Femur (tissue), 1 donor: ENCODE data around the gene FAM78A.
"Not testable (repeated sequence)": the region's sequence is repeated elsewhere in the genome, so short reads cannot be mapped to it uniquely, and the experiment has no call there.

Experiments
- DNase-seq: peaks from one replicate; pipeline ENCODE4 v3.0.0-alpha.2; 2017

Gene FAM78A

DNA sequence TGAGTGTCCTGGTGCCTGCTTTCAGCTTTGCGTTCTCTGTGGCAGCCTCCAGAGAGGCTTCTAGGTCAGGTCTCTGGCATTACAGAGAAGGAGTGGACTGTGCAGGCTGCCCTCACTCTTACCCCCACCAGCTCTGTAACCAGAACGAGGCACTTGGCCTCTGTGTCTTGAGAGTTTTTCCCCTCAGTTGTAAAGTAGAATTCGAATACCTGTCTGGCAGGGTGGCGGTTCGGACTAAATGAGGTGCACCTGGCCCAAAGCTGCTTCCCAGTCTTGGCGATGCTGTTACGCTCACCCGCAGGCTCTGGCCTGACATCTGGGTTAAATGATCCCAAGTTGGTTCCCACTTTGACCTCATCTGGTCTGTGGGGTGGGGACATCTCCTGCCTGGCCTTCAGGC, 40.1 kb downstream of the FAM78A start:
- DNase-seq, result no peak

DNA sequence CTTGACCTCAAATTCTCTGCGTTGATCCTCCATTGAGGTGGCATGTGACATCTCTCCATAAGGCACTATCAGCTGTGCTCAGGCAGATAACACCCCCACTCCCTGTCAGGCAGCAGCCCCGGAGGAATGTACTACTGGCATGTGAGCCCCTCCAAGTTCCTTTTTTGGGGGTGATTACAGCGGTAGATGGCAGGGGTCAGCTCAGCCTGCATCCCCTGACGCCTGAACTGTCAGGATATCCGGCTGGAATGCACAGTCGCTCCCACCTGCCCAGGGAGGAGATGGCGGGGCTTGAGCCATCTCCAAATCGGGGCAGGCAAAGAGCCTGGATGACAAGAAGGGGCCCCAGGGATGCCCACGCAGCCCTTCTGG, 40.8 kb downstream of the FAM78A start:
- no peak for DNase-seq

DNA sequence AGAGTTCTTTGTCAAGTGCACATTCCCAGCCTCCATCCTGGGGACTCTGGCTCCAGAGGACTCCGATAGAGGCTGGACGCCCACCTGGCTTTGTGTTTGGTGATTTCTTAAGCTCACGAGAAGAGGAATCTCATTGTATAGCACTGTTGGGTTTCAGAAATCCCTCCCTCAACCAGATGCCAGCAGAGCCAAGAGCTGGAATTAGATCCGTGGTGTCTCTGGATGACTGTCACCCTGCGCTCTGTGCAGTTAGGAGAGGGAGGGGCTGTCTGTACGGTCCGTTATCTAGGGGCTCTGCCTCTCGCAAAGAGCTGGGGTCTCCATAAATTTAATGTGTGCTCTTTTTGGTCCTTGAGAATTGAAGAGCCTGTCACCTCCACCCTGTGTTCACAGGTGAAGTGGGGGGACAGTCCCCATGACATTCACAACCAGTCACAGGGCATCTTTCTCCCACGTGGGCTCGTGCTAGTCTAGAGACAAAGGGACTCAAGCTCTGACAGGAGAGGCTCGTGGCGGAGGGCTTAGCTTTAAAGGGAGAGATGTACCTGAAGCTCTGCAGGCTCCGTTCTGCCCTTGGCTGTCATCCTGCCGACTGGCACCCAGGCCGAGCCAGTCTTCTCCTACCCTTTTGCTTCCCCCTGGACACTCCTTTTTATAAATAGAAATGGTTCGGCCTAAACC, 41.4 kb downstream of the FAM78A start:
- DNase-seq, result no peak

DNA sequence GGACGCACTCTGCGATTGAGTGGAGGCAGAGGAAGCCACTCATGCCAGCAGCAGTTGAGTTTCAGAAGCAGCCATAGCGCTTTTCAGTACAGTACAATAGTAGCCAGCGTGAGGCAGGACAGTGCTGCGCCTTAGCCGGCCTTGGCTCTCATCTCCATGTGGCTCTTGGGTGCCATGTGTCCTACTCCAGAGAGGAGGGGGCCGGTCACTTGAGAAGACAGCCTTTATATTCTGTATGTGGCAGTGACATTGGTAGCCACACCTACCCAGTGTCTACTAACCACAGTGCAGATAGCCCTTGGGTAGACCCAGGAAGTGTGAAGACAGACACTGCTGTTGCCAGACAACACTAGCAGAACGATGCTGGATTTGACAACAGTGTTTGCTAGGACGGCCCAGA, 42.3 kb downstream of the FAM78A start:
- no peak for DNase-seq

DNA sequence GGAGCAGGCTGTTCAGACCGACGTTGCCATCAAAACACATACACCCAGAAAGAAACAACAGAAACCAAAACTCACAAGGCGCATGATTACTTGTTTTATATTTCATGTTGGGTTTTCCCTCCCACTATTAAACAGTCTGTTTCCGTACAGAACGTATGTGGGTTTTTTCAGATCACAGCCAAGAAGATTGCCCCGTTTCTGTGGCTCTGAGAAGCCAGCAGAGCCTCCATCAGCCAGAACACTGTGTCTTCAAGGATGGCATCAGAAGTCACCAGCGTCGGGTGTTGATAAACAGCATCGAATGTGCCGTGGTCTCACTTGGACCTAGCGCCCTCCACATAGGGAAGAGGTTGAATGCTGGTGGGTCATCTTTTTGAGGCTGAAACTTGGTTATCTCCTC, 42.8 kb downstream of the FAM78A start:
- DNase-seq, result no peak

DNA sequence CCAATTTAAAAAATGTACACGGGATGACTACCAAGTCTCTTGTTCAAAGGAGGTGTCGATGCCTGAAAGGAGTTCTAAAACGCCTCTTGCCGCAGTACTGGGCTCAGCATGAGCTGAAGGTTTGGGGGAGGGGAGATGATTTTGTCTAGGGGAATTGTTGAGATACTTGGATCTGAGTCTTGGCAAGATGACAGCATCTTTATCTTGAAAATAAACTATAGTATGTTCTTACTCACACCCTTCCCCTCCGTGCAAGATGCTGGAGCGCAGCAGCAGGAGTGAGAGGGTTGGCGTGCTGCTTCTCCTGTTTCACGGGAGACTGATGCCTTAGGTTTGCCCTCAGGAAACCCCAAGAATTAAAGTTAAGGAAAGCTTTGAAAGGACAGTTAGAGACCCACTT, 47.3 kb downstream of the FAM78A start:
- DNase-seq, result no peak

DNA sequence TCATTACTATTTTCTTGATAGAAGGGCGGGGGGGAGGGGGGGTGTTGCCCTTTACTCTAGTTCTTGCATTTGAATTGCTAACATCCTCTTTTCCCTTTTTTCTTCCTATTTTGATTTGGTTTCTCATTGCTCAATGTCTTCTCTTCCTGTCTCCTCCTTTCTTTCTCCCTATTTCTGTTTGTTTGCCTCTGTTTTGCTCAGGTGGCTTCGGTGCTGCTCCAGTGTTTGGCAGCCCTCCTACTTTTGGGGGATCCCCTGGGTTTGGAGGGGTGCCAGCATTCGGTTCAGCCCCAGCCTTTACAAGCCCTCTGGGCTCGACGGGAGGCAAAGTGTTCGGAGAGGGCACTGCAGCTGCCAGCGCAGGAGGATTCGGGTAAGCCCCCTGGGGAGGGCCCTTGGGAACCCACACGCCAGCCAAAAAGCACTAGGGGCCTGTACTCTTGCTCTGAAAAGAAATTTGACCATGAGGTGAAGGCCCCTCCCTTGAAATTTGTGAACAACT, 48.3 kb downstream of the FAM78A start:
- DNase-seq, result no peak

DNA sequence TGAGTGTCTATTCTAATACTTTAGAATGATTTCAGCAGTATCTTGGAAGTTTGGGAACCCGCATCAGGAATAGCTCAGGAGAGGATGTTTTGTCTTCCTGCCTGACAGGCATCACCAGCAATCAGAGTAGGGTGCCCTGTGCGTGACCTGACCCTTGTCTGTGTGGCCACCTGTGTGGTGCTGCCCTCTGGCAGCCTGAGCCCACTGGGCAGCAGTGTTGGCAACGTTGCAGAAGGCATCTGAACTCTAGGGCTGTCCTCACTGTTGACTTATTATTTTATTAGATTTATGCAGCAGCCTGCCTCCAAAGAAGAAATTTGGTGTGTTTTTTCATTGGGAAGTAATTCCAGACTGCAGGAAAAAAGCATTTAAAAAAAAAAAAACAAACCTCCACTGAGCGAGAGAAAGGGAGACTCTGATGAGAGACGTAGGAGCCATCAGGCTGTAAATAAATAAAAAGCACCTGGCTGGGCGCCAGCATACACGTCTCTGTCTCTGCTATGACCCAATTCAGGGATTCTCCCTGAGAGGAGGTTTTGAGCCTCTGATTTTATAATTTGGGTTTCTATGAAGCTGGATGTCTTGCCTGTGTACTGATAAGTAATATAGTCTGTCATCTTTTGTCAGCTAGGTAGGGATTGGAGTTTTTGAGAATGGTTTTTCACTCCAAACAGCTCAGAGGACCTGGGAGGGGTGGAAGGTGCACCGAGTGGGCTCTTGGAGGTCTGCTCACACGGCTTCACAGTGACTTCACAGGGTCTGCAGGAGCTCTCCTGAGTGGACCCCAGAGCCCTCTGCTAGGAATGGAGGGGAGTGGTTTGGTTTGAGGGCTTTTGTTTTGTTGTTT, 49.0 kb downstream of the FAM78A start:
- no peak for DNase-seq

DNA sequence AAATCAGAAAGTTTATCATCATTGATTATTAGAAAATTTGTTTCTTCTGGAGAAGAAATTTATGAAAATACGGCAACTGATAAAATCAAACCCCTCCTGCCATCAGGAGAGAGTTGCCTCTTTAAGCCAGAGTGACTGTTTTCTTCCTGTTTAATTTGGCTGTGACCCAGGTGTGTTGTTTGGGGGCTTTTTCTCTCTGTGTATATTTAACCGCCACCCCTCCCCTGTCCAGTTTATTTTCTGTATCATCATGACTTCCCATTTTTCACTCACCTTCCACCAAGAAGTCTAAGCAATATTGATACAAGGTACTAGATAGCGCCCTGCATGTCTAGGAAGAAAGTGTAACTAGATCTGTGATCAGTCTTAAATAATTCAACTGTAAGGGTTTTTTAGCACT, 50.1 kb downstream of the FAM78A start:
- DNase-seq, result no peak

DNA sequence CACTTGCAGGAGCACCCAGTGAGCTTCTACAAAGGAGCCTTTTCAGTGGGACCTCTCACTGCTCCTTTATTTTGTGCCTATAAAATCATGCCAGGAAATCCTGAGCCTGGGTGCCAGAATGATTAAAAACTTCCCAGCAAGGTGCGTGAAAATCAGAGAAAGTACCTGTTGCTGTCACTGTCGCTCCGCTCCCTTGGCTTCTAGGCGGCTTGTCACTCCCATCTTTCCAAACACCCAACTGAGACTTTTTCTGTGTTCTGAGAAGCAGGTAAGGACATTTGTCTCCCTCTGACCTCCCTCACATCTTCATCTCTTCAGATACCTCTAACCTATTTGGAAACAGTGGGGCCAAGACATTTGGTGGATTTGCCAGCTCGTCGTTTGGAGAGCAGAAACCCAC, 53.9 kb downstream of the FAM78A start:
- no peak for DNase-seq

DNA sequence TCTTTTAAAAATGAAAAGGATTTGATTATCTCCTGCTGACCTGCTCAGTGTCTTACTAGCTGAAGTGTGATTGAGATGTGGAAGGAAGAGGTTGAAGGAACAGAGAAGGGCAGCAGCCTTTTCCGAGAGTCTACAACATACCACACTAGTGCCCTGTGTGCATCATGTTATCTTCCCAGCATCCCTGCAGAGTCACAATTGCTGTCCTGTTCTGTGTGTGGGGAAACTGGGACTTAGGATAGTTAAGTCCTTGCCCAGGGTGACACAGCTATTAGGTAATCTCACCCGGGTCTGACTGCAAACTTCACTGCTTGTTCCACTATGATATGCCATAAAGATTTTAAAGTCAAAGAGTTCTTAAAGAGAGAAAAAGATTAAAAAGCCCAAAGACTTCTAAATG, 55.8 kb downstream of the FAM78A start:
- DNase-seq, result no peak

DNA sequence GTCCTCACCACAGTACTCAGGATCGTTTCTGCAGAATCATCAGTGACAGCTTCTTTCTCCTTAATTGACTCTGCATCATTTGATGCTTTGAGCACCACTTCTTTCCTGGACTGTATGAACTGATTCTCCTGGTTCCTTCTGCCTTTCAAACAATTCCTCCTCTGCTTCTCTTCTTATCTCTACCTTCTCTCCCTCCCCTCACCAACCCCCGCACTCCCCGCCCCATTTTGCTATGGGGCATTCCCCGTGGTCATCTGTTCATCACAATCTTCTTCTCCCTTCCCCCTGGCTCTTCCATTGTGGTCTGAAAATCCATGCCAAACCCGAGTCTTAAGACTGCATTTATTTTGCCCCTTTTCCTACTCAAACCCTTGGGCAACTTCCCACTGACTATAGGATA, 57.9 kb downstream of the FAM78A start:
- DNase-seq, result no peak

DNA sequence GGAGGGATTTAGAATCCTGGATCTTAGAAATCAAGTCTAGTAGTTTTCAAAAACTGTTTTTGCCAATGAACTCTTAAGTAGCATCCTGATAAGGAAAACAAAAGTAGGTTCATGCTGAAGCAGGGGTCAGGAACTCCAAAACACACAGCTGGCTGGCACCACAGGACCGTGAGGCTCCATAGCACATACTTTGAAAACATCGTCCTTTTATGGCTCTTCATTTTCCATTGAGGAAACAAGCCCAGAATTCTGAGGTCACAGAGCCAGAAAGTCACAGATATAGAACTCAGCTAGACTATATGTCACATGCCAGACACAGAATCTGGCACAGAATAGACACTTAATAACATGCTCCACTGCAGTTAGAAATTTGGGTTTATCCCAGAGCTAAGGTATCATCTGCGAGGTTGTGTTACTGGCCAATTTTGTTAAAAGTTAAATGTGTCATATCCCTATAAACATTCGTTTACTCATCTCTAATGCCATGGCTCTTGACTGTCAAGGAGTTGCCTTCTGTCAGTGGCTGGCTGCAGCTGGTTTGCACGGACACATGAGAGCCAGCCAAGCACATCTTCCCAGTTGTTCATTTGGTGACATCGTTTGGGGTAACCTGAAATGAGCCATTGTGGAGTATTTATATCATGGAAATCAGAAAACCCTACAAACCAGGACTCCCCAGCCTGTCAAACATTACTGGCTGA, 58.8 kb downstream of the FAM78A start:
- no peak for DNase-seq

DNA sequence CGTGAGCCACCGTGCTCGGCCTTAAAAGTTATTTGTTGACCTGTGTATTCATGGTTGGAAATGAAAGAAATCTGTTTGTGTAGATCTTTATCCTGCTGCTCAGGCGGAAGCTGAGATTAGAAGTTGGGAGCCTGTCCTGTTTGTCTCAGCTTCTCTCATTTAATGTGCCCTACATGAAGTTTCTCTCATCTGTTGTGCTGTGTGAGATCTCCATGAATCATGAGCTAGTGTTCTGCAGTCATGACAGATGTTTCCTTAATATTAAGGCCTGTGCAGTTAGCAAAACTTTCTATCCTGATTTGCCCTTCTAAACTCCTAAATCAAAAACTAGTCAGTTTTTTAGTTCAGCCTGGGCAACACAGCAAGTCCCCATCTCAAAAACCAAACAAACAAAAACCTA, 59.5 kb downstream of the FAM78A start:
- DNase-seq, result no peak

DNA sequence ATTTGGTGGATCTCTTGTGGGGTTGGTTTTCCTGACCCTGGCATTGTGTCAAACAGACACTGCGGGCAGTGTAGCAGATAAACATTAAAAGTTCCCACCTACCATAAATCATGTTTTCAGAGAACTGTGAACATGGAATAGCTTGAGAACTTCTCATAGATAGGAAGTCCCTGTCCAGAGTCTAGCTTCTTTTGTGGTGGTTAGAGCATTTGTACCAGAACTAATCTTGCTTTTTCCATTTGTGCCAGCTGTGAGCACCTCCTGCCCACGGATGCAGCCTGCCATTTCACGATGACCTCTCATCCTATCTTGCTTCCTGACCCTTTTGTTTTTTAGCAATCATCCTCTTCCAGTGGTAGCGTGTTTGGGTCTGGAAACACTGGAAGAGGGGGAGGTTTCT, 61.4 kb downstream of the FAM78A start:
- no peak for DNase-seq

DNA sequence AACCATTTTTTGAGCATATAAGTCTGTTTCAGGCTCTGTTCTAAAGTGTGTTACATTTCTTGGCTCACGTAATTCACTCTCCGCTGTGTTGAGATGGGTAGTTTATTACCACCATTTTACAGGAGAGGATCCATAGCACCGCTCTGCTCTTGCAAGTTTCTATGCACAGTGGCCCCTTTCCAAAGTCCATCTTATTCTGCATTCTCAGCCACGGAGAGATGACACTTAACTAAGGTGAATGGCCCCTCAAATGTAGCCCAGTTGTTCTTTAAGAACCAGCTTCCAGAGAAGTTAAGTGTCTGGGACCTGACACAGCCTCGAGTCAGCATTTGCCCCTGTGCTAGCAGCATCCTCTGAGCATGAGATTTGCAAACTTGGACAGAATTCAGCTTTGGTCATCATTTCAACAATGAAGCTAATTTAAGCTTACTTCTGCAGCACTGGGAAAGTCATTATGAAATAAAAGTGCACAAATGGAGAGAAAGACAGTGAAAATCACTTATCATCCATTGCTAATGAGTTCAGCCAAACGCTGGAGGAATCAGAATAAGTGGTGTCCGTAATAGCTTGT, 61.9 kb downstream of the FAM78A start:
- no peak for DNase-seq

DNA sequence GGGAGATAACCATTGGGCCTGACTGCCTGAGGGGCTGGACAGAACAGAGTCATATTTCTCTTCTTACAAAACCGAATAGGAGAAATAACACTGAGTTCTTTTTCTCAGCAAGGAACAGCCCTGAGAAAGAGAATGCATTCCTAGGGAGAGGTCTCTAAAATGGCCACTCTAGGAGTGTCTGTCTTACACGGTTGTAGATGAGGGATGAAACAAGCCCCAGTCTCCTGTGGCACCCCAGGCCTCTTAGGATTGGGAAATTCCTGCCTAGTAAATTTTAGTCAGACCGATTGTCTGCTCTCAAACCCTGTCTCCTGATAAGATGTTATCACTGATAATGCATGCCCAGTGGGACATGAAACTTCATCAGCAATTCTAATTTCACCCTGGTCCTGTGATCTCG, 64.4 kb downstream of the FAM78A start:
- not testable (repeated sequence) for DNase-seq
